ENCODE results near the gene GLA.

Gene GLA

DNA sequence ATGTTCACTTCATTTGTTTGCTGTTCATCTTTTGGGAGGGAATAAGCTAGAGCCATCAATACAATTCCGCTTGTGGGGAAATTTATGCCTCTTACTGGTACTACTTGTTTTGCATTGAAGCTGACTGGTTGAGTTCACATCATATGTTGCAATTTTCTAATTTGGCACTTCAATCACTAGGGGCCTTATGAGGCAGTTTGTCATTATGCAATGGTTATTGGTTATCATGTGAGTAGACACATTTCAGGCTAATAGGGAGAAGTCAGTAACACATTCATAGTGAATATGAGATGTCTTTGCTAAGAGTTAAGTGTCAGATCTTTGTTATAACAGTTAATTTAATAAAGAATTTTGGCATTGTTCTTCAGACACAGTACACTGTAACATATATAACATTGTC is 11.9 kb downstream of the GLA start:
- Histone ChIP-seq H3K36me3 (ENCODE audit: control insufficient read depth in 2 of 2, insufficient read depth in 1 of 2, low read length in 2 of 2) (peaks cover 55 to 72% of the 10 kb centered on the region in 2 experiments), H3K4me1 (ENCODE audit: control insufficient read depth, insufficient read depth, low read length) (no peaks in the 10 kb centered on the region), H3K9me3 (ENCODE audit: control insufficient read depth, insufficient read depth, low read depth, low read length) (no peaks in the 10 kb centered on the region), H3K4me3 (ENCODE audit: low read depth, low read length) (no peak overlapping the region), H3K27ac (ENCODE audit: extremely low read depth, low read depth, low read length) (no peak overlapping the region)
- TF ChIP-seq ZBTB48 (tag by site-specific recombination; IDR thresholded peaks at IDR 0.05) (no peak), ZNF501 (tag by site-specific recombination; IDR thresholded peaks at IDR 0.05) (no peak), IKZF3 (tag by site-specific recombination; IDR thresholded peaks at IDR 0.05) (0 out of 2 replicates have a peak, but pooled peaks have one; percentile 20), ZSCAN18 (tag by site-specific recombination; IDR thresholded peaks at IDR 0.05) (no peak), ZBTB44 (tag by site-specific recombination; IDR thresholded peaks at IDR 0.05) (peak; percentile 74; the same call in 1 of the 2 replicates), ZNF791 (tag by site-specific recombination; IDR thresholded peaks at IDR 0.05) (no peak), RBAK (tag by site-specific recombination; IDR thresholded peaks at IDR 0.05) (peak; percentile 89; the same call in 1 of the 2 replicates), MYNN (tag by site-specific recombination; IDR thresholded peaks at IDR 0.05; ENCODE audit: borderline replicate concordance) (no peak), ZNF146 (tag by site-specific recombination; IDR thresholded peaks at IDR 0.05) (peak; percentile 23; the same call in 1 of the 2 replicates)
- ChIA-PET CTCF (interaction anchor here (2.4 kb wide), 1 partner anchor 20 kb away, joined by 7 read pairs; no protein-coding TSS in a partner anchor), POLR2A (interaction anchor here (1.2 kb wide), 1 partner anchor 47 kb away, joined by 4 read pairs; the partner anchor contains the start of gene TIMM8A)

DNA sequence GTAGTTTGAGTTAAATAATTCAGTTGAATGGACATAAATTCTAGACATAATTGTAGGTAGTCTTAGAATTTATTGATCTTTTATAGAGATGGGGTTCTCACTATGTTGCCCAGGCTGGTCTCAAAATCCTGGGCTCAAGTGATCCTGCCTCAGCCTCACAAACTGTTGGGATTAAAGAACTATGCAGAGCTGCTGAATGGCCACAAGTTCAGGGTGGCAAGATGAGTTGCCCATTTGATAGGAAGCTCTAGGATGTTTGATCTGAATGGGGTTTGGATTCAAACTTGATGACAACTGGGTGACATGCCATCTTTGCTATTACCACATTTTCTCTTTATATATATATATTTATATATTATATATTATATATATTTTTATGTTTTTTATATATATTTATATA is 13.4 kb downstream of the GLA start:
- POLR2A ChIA-PET = interaction anchor here (0.5 to 1.0 kb wide), 3 partner anchors 13 to 52 kb away, joined by 3 read pairs; no protein-coding TSS in a partner anchor
- CTCF ChIA-PET = no interaction called here
- H3K4me1 ChIP-seq (ENCODE audit: control insufficient read depth, insufficient read depth, low read length) = no peaks in the 10 kb centered on the region
- H3K27ac ChIP-seq (ENCODE audit: extremely low read depth, low read depth, low read length) = no peak overlapping the region
- H3K36me3 ChIP-seq (ENCODE audit: control insufficient read depth in 2 of 2, insufficient read depth in 1 of 2, low read length in 2 of 2) = peaks cover 44 to 59% of the 10 kb centered on the region in 2 experiments
- H3K4me3 ChIP-seq (ENCODE audit: low read depth, low read length) = no peak overlapping the region
- TF ChIP-seq SCRT2 (tag by site-specific recombination; IDR thresholded peaks at IDR 0.05) (no peak), KLF16 (tag by site-specific recombination; IDR thresholded peaks at IDR 0.05) (no peak), RBAK (tag by site-specific recombination; IDR thresholded peaks at IDR 0.05) (no peak), ZNF394 (tag by site-specific recombination; IDR thresholded peaks at IDR 0.05; ENCODE audit: borderline replicate concordance) (no peak), ZNF202 (tag by site-specific recombination; IDR thresholded peaks at IDR 0.05; ENCODE audit: borderline replicate concordance) (no peak), ZNF211 (tag by site-specific recombination; IDR thresholded peaks at IDR 0.05; ENCODE audit: low read depth) (no peak), PRDM1 (tag by site-specific recombination; IDR thresholded peaks at IDR 0.05) (no peak), ZNF221 (tag by site-specific recombination; IDR thresholded peaks at IDR 0.05; ENCODE audit: borderline replicate concordance) (no peak)
- TF ChIP-seq, protein P1, sequence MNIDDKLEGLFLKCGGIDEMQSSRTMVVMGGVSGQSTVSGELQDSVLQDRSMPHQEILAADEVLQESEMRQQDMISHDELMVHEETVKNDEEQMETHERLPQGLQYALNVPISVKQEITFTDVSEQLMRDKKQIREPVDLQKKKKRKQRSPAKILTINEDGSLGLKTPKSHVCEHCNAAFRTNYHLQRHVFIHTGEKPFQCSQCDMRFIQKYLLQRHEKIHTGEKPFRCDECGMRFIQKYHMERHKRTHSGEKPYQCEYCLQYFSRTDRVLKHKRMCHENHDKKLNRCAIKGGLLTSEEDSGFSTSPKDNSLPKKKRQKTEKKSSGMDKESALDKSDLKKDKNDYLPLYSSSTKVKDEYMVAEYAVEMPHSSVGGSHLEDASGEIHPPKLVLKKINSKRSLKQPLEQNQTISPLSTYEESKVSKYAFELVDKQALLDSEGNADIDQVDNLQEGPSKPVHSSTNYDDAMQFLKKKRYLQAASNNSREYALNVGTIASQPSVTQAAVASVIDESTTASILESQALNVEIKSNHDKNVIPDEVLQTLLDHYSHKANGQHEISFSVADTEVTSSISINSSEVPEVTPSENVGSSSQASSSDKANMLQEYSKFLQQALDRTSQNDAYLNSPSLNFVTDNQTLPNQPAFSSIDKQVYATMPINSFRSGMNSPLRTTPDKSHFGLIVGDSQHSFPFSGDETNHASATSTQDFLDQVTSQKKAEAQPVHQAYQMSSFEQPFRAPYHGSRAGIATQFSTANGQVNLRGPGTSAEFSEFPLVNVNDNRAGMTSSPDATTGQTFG (tag by site-specific recombination; IDR thresholded peaks at IDR 0.05; ENCODE audit: borderline replicate concordance) = no peak
- TF ChIP-seq, protein P2, sequence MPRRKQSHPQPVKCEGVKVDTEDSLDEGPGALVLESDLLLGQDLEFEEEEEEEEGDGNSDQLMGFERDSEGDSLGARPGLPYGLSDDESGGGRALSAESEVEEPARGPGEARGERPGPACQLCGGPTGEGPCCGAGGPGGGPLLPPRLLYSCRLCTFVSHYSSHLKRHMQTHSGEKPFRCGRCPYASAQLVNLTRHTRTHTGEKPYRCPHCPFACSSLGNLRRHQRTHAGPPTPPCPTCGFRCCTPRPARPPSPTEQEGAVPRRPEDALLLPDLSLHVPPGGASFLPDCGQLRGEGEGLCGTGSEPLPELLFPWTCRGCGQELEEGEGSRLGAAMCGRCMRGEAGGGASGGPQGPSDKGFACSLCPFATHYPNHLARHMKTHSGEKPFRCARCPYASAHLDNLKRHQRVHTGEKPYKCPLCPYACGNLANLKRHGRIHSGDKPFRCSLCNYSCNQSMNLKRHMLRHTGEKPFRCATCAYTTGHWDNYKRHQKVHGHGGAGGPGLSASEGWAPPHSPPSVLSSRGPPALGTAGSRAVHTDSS (tag by site-specific recombination; IDR thresholded peaks at IDR 0.05) = no peak
- TF ChIP-seq, protein P3, sequence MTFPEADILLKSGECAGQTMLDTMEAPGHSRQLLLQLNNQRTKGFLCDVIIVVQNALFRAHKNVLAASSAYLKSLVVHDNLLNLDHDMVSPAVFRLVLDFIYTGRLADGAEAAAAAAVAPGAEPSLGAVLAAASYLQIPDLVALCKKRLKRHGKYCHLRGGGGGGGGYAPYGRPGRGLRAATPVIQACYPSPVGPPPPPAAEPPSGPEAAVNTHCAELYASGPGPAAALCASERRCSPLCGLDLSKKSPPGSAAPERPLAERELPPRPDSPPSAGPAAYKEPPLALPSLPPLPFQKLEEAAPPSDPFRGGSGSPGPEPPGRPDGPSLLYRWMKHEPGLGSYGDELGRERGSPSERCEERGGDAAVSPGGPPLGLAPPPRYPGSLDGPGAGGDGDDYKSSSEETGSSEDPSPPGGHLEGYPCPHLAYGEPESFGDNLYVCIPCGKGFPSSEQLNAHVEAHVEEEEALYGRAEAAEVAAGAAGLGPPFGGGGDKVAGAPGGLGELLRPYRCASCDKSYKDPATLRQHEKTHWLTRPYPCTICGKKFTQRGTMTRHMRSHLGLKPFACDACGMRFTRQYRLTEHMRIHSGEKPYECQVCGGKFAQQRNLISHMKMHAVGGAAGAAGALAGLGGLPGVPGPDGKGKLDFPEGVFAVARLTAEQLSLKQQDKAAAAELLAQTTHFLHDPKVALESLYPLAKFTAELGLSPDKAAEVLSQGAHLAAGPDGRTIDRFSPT (tag by site-specific recombination; IDR thresholded peaks at IDR 0.05) = no peak
- no peaks in the 10 kb centered on the region for H3K9me3 ChIP-seq (ENCODE audit: control insufficient read depth, insufficient read depth, low read depth, low read length)

All from HEK293 (cell line).